ENCODE measurements around the gene RBM15B. TPM values are rescaled to one million over a fixed set of nuclear protein-coding genes. Genes with fewer than 3 reads are reported as not detected.

The RBM15B gene
- total and polyA plus RNA-seq, 2 donors (not counting 1 experiment from before 2014, with no cell fraction given) = 10.8 to 29.5 TPM

DNA sequence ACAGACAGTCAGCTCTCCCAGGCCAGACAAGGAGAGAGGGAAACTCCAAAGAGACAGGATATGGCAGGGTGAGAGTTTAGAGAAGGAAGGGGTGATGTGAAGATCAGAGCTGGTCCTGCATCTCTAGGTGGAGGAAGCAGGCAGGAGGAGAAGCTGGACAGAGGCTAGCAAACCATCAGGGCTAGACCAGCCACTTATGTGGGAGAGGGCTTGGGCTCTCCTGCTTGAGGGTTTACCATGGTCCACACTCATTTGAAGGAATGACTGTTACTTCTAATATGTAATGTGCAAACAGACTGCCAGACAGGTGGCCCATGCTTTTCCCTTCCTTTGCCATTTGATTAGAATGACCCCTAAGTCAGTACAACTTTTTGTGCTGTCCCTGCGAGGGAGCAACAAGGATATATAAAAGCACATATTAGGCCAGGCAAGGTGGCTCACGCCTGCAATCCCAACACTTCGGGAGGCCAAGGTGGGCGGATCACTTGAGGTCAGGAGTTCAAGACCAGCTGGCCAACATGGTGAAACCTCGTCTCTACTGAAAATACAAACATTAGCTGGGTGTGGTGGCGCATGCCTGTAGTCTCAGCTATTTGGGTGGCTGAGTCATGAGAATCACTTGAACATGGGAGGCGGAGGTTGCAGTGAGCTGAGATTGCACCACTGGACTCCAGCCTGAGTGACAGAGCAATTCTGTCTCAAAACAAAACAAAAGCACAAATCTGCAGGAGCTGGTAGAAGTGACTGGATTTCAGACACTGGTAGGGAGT, 47.0 kb upstream of the RBM15B start:
- 96% methylated on average over 5 of the region's 7 CpGs for WGBS (ENCODE audit: insufficient coverage)
- Mint-ChIP-seq H3K27ac (no peak overlapping the region), H3K27me3 (peaks cover 12% of the 10 kb centered on the region), H3K9me3 (ENCODE audit: insufficient read depth) (no peaks in the 10 kb centered on the region), H3K4me1 (no peaks in the 10 kb centered on the region), H3K4me3 (no peak overlapping the region)
- no peaks in the 10 kb centered on the region for H3K79me2 ChIP-seq (ENCODE audit: control insufficient read depth, insufficient read depth, low read length)
- H4K20me1 ChIP-seq (ENCODE audit: control insufficient read depth, insufficient read depth, low read length, poor library complexity, severe bottlenecking) = no peaks in the 10 kb centered on the region
- intact Hi-C loops (cut with micrococcal nuclease) = no loop called here
- no peaks in the 10 kb centered on the region for H3K36me3 ChIP-seq (replicated peaks in 1 of 2; ENCODE audit: control extremely low read depth in 1 of 2, control insufficient read depth in 1 of 2, extremely low read depth in 1 of 2, insufficient read depth in 2 of 2, low read length in 1 of 2)
- no peak overlapping the region for H2AFZ ChIP-seq (ENCODE audit: insufficient read depth, low read depth, low read length, poor library complexity, severe bottlenecking)
- H3K4me1 ChIP-seq (ENCODE audit: control insufficient read depth in 2 of 2, insufficient read depth in 2 of 2, low read length in 2 of 2) = no peaks in the 10 kb centered on the region
- ATAC-seq (ENCODE audit: low read depth) = no peak
- DNase-seq = no peak
- no peak overlapping the region for H3K9ac ChIP-seq (ENCODE audit: low read length)
- no peak overlapping the region for H3K27ac ChIP-seq (ENCODE audit: low read length in 2 of 2)
- H3K4me2 ChIP-seq (replicated peaks; ENCODE audit: low read depth, low read length, poor library complexity, severe bottlenecking) = no peak overlapping the region
- no peak overlapping the region for H3K4me3 ChIP-seq (ENCODE audit: control extremely low read depth in 1 of 5, extremely low read depth in 1 of 5, insufficient read depth in 1 of 5, low read depth in 2 of 5, low read length in 4 of 5)
- H3K9me3 ChIP-seq (ENCODE audit: control extremely low read depth in 1 of 3, control insufficient read depth in 2 of 3, insufficient read depth in 1 of 3, low read length in 2 of 3) = no peaks in the 10 kb centered on the region
- no peak for TF ChIP-seq EZH2 (IDR thresholded peaks at IDR 0.05; ENCODE audit: borderline replicate concordance, insufficient read depth, low read depth, low read length, poor library complexity, severe bottlenecking)
- TF ChIP-seq, protein P1, sequence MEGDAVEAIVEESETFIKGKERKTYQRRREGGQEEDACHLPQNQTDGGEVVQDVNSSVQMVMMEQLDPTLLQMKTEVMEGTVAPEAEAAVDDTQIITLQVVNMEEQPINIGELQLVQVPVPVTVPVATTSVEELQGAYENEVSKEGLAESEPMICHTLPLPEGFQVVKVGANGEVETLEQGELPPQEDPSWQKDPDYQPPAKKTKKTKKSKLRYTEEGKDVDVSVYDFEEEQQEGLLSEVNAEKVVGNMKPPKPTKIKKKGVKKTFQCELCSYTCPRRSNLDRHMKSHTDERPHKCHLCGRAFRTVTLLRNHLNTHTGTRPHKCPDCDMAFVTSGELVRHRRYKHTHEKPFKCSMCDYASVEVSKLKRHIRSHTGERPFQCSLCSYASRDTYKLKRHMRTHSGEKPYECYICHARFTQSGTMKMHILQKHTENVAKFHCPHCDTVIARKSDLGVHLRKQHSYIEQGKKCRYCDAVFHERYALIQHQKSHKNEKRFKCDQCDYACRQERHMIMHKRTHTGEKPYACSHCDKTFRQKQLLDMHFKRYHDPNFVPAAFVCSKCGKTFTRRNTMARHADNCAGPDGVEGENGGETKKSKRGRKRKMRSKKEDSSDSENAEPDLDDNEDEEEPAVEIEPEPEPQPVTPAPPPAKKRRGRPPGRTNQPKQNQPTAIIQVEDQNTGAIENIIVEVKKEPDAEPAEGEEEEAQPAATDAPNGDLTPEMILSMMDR (IDR thresholded peaks at IDR 0.05) = no peak
- CTCF ChIA-PET = interaction anchor here (0.6 kb wide), 1 partner anchor 1340 kb away, joined by 7 read pairs; no protein-coding TSS in a partner anchor
- POLR2A ChIA-PET = no interaction called here
- H3K27me3 ChIP-seq (replicated peaks in 1 of 4; ENCODE audit: control extremely low read depth in 1 of 4, control insufficient read depth in 3 of 4, insufficient read depth in 4 of 4, low read length in 3 of 4) = no peaks in the 10 kb centered on the region

DNA sequence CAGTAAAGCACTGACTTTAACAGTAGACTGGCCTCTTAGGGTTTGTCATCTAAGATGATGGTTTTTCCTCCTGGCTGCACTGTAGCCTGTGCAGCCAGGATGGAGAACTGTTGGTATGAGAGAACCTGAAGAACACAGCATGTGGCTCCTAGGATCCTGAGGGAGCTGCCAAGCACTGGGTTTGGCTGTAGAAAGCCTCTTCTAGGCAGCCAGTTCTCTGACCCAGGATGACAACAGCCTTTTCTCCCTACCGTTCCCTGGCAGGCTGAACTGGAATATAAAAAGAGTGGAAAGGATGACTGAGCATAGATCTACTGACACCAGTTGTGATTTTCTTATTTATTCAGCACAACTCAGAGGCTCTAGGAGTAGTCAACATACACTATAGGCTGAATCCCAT, 40.3 kb upstream of the RBM15B start:
- intact Hi-C loops (cut with micrococcal nuclease) = no loop called here
- POLR2A ChIA-PET = no interaction called here

More for the DNA sequence above, 40.3 kb upstream of the RBM15B start:
- H3K4me1 Mint-ChIP-seq = no peaks in the 10 kb centered on the region
- no peak for ATAC-seq (ENCODE audit: low read depth)
- WGBS (ENCODE audit: insufficient coverage) = no CpG with 5 or more reads among the region's 1 CpG
- no peaks in the 10 kb centered on the region for H3K79me2 ChIP-seq (ENCODE audit: control insufficient read depth, insufficient read depth, low read length)
- no peak overlapping the region for H3K27ac ChIP-seq (ENCODE audit: low read length in 2 of 2)
- no peaks in the 10 kb centered on the region for H3K27me3 ChIP-seq (replicated peaks in 1 of 4; ENCODE audit: control extremely low read depth in 1 of 4, control insufficient read depth in 3 of 4, insufficient read depth in 4 of 4, low read length in 3 of 4)
- no peaks in the 10 kb centered on the region for H3K4me1 ChIP-seq (ENCODE audit: control insufficient read depth in 2 of 2, insufficient read depth in 2 of 2, low read length in 2 of 2)
- H3K9me3 ChIP-seq (ENCODE audit: control extremely low read depth in 1 of 3, control insufficient read depth in 2 of 3, insufficient read depth in 1 of 3, low read length in 2 of 3) = no peaks in the 10 kb centered on the region
- CTCF ChIA-PET = no interaction called here
- H3K4me2 ChIP-seq (replicated peaks; ENCODE audit: low read depth, low read length, poor library complexity, severe bottlenecking) = no peak overlapping the region
- no peaks in the 10 kb centered on the region for H3K9me3 Mint-ChIP-seq (ENCODE audit: insufficient read depth)
- H2AFZ ChIP-seq (ENCODE audit: insufficient read depth, low read depth, low read length, poor library complexity, severe bottlenecking) = no peak overlapping the region
- no peak for DNase-seq
- no peak overlapping the region for H3K27ac Mint-ChIP-seq
- no peaks in the 10 kb centered on the region for H4K20me1 ChIP-seq (ENCODE audit: control insufficient read depth, insufficient read depth, low read length, poor library complexity, severe bottlenecking)
- H3K4me3 ChIP-seq (ENCODE audit: control extremely low read depth in 1 of 5, extremely low read depth in 1 of 5, insufficient read depth in 1 of 5, low read depth in 2 of 5, low read length in 4 of 5) = no peak overlapping the region
- no peaks in the 10 kb centered on the region for H3K36me3 ChIP-seq (replicated peaks in 1 of 2; ENCODE audit: control extremely low read depth in 1 of 2, control insufficient read depth in 1 of 2, extremely low read depth in 1 of 2, insufficient read depth in 2 of 2, low read length in 1 of 2)
- H3K27me3 Mint-ChIP-seq = peaks cover 19% of the 10 kb centered on the region
- H3K4me3 Mint-ChIP-seq = no peak overlapping the region
- H3K9ac ChIP-seq (ENCODE audit: low read length) = no peak overlapping the region
- TF ChIP-seq, protein P1 (IDR thresholded peaks at IDR 0.05) = no peak
- no peak for TF ChIP-seq EZH2 (IDR thresholded peaks at IDR 0.05; ENCODE audit: borderline replicate concordance, insufficient read depth, low read depth, low read length, poor library complexity, severe bottlenecking)
